HepG2 (cell line): ENCODE data around the gene SLC25A51. TPM values are rescaled to one million over a fixed set of nuclear protein-coding genes. Genes with fewer than 3 reads are reported as not detected.

Source experiments
- ATRX ChIP-seq: sonication (generic); formaldehyde crosslinking; IDR thresholded peaks from 2 replicates; pipeline ENCODE4 v1.4.0; 2020; ENCODE audit warnings: missing genetic modification reagents, borderline replicate concordance
- CHD2 ChIP-seq: IDR thresholded peaks from 2 replicates; pipeline ENCODE4 v1.6.1; 2011; ENCODE audit warnings: low read depth, low read length, improper control_type of control experiment
- KDM6A ChIP-seq: IDR thresholded peaks from 2 replicates; pipeline ENCODE4 v1.6.1; 2016; ENCODE audit warnings: low read depth
- PHB2 ChIP-seq: fragments of 450-650 bp; IDR thresholded peaks from 2 replicates; pipeline ENCODE4 v1.6.1; 2018; ENCODE audit not compliant: partially characterized antibody
- RNF219 ChIP-seq: sonication (generic); formaldehyde crosslinking; IDR thresholded peaks from 2 replicates; pipeline ENCODE4 v1.5.0; 2020; ENCODE audit warnings: mild to moderate bottlenecking, missing genetic modification reagents
- RORA ChIP-seq: sonication (generic); formaldehyde crosslinking; IDR thresholded peaks from 2 replicates; pipeline ENCODE4 v1.5.0; 2020; ENCODE audit warnings: mild to moderate bottlenecking, missing genetic modification reagents, moderate library complexity
- TARDBP ChIP-seq: sonication (generic); formaldehyde crosslinking; IDR thresholded peaks from 2 replicates; pipeline ENCODE4 v1.8.0; 2022; ENCODE audit warnings: mild to moderate bottlenecking, missing genetic modification reagents
- TBX3 ChIP-seq: fragments of 450-650 bp; IDR thresholded peaks from 2 replicates; pipeline ENCODE4 v1.6.1; 2017; ENCODE audit warnings: antibody characterized with exemption, mild to moderate bottlenecking, inconsistent platforms, borderline replicate concordance
- ZNF142 ChIP-seq: sonication (generic); formaldehyde crosslinking; IDR thresholded peaks from 2 replicates; pipeline ENCODE4 v1.4.0; 2020; ENCODE audit warnings: missing genetic modification reagents
- ZNF678 ChIP-seq: sonication (generic); formaldehyde crosslinking; IDR thresholded peaks from 2 replicates; pipeline ENCODE4 v1.4.0; 2020; ENCODE audit warnings: mild to moderate bottlenecking, missing genetic modification reagents
- ZNF75D ChIP-seq: sonication (generic); formaldehyde crosslinking; IDR thresholded peaks from 2 replicates; pipeline ENCODE4 v1.8.1; 2023; ENCODE audit warnings: missing genetic modification reagents, mild to moderate bottlenecking, borderline replicate concordance
- ZNF883 ChIP-seq: sonication (generic); formaldehyde crosslinking; IDR thresholded peaks from 2 replicates; pipeline ENCODE4 v1.5.1; 2020; ENCODE audit warnings: mild to moderate bottlenecking, missing genetic modification reagents; ENCODE audit errors: not compliant biosample characterization
- polyA plus RNA-seq, 8 experiments: library from polyadenylated mRNA; depleted of rRNA in 3 of 8; stranded (reverse) in 7 of 8; unstranded in 1 of 8; fragments of >200 nt; fragmentation: Illumina TruSeq in 4 of 8; extraction: Trizol in 4 of 8; gene quantifications; 2 replicates each; pipeline versions ENCODE4 v1.2.1 to v1.2.3, GENCODE V29; 2011 to 2016; ENCODE audit warnings: low read depth in 4 of 8, missing spikeins in 1 of 8, mixed read lengths in 1 of 8; ENCODE audit not compliant: insufficient read depth in 1 of 8
- total RNA-seq, 5 experiments: library from RNA; depleted of rRNA; stranded (reverse); fragments of >200 nt; fragmentation: Illumina TruSeq; extraction: Trizol; gene quantifications; 2 replicates each; pipeline ENCODE4 v1.2.3, GENCODE V29; 2016; ENCODE audit warnings: low read depth in 1 of 5
- TF ChIP-seq, protein P1 (sequence below): sonication (generic); formaldehyde crosslinking; IDR thresholded peaks from 2 replicates; pipeline ENCODE4 v1.4.0; 2020; ENCODE audit warnings: missing genetic modification reagents, low read depth, mild to moderate bottlenecking, borderline replicate concordance
- TF ChIP-seq, protein P2 (sequence below): IDR thresholded peaks from 2 replicates; pipeline ENCODE4 v1.6.1; 2016; ENCODE audit warnings: mild to moderate bottlenecking
- TF ChIP-seq, protein P3 (sequence below): sonication (generic); formaldehyde crosslinking; IDR thresholded peaks from 2 replicates; pipeline ENCODE4 v1.5.0; 2020; ENCODE audit warnings: mild to moderate bottlenecking, missing genetic modification reagents, borderline replicate concordance

SLC25A51 gene
- total and polyA plus RNA-seq, 2 of the 13 experiments (the other 11 are each of a cell fraction or from before 2014, with no cell fraction given), result 14.6 to 37.7 TPM

- TF ChIP-seq ZNF142 (CRISPR knock-in tag) (no peak), ATRX (CRISPR knock-in tag) (no peak), ZNF883 (no peak), ZNF75D (CRISPR knock-in tag) (no peak), RNF219 (CRISPR knock-in tag) (no peak), TARDBP (no peak), CHD2 (no peak), RORA (CRISPR knock-in tag) (no peak), KDM6A (CRISPR knock-in tag) (no peak), ZNF678 (CRISPR knock-in tag) (no peak), PHB2 (no peak), TBX3 (0 out of 2 replicates have a peak, but pooled peaks have one; percentile 22)
- TF ChIP-seq, protein P1, sequence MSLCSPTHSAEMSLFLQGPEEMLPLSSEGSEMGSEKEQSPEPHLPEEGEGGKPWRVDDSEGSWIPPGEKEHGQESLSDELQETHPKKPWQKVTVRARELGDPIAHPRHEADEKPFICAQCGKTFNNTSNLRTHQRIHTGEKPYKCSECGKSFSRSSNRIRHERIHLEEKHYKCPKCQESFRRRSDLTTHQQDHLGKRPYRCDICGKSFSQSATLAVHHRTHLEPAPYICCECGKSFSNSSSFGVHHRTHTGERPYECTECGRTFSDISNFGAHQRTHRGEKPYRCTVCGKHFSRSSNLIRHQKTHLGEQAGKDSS (CRISPR knock-in tag), result peak; percentile 99
- TF ChIP-seq, protein P2, sequence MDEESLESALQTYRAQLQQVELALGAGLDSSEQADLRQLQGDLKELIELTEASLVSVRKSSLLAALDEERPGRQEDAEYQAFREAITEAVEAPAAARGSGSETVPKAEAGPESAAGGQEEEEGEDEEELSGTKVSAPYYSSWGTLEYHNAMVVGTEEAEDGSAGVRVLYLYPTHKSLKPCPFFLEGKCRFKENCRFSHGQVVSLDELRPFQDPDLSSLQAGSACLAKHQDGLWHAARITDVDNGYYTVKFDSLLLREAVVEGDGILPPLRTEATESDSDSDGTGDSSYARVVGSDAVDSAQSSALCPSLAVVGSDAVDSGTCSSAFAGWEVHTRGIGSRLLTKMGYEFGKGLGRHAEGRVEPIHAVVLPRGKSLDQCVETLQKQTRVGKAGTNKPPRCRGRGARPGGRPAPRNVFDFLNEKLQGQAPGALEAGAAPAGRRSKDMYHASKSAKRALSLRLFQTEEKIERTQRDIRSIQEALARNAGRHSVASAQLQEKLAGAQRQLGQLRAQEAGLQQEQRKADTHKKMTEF (CRISPR knock-in tag), result peak; percentile 45; the same call in 1 of the 2 replicates
- TF ChIP-seq, protein P3, sequence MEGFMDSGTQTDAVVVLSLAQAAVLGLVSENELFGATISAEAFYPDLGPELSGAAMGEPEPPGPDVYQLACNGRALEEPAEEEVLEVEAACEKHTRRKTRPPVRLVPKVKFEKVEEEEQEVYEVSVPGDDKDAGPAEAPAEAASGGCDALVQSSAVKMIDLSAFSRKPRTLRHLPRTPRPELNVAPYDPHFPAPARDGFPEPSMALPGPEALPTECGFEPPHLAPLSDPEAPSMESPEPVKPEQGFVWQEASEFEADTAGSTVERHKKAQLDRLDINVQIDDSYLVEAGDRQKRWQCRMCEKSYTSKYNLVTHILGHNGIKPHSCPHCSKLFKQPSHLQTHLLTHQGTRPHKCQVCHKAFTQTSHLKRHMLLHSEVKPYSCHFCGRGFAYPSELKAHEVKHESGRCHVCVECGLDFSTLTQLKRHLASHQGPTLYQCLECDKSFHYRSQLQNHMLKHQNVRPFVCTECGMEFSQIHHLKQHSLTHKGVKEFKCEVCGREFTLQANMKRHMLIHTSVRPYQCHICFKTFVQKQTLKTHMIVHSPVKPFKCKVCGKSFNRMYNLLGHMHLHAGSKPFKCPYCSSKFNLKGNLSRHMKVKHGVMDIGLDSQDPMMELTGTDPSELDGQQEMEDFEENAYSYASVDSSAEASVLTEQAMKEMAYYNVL (CRISPR knock-in tag), result peak; percentile 81; the same call in 1 of the 2 replicates
Observed at GRCh38 chr9:37951671-37952449, 47.9 kb upstream of the SLC25A51 start (continued).
